ENCODE measurements around the gene MVB12B. TPM values are rescaled to one million over a fixed set of nuclear protein-coding genes. Genes with fewer than 3 reads are reported as not detected.

MVB12B gene
- total and polyA plus RNA-seq, 2 of the 13 experiments (the other 11 are each of a cell fraction or from before 2014, with no cell fraction given), result 12.1 to 30.1 TPM

- Histone ChIP-seq H3K27ac (ENCODE audit: extremely low read length, insufficient read depth, low read length) (no peak overlapping the region), H3K9ac (ENCODE audit: insufficient read depth, low read depth, low read length) (no peak overlapping the region), H3K36me3 (replicated peaks in 1 of 2; ENCODE audit: control insufficient read depth in 1 of 2, insufficient read depth in 2 of 2, low read length in 2 of 2) (peaks cover 3 to 7% of the 10 kb centered on the region in 2 experiments; a peak in 1 of 5 replicates), H4K20me1 (ENCODE audit: insufficient read depth, low read length) (peaks cover 7% of the 10 kb centered on the region; the same call in 1 of the 2 replicates), H3K79me2 (ENCODE audit: insufficient read depth, low read length) (no peaks in the 10 kb centered on the region), H3K4me2 (ENCODE audit: low read depth, low read length) (no peak overlapping the region), H3K4me1 (ENCODE audit: insufficient read depth, low read length) (peaks cover 32% of the 10 kb centered on the region), H3K27me3 (ENCODE audit: control insufficient read depth in 1 of 2, insufficient read depth in 2 of 2, low read length in 2 of 2) (no peaks in the 10 kb centered on the region), H3K9me3 (ENCODE audit: low read length) (no peaks in the 10 kb centered on the region), H3K4me3 (replicated peaks in 1 of 3; ENCODE audit: insufficient read depth in 1 of 3, low read depth in 2 of 3, low read length in 3 of 3) (no peak overlapping the region), H2AFZ (ENCODE audit: low read length) (no peak overlapping the region)
- DNase-seq (ENCODE audit: low spot score) (no peak), ATAC-seq (no peak), FAIRE-seq (no peak)
- CTCF ChIA-PET (ENCODE audit: low intra/inter-chr PET ratio, low total read pairs), result interaction anchor here (1.3 to 4.4 kb wide), 2 partner anchors 11 to 56 kb away, joined by 4 to 79 read pairs; no protein-coding TSS in a partner anchor
- intact Hi-C loops (cut with micrococcal nuclease; ENCODE audit: unreplicated experiment), result loop anchor here (1.0 kb wide), 2 partner anchors 26 to 57 kb away; no protein-coding TSS in a partner anchor
- in situ Hi-C loops (cut with HindIII; ENCODE audit: extremely low pct_ligation_motif_present, low pct_unique_long_range_greater_than_20kb), result loop anchor here (5.0 kb wide), 1 partner anchor 56 kb away; no protein-coding TSS in a partner anchor
- TF ChIP-seq ZNF790 (CRISPR knock-in tag; IDR thresholded peaks at IDR 0.05; ENCODE audit: borderline replicate concordance) (0 out of 2 replicates have a peak, but pooled peaks have one; percentile 6), NPAS2 (CRISPR knock-in tag; IDR thresholded peaks at IDR 0.05; ENCODE audit: borderline replicate concordance) (no peak), AGO1 (IDR thresholded peaks at IDR 0.05; ENCODE audit: low read depth, low read length, poor library complexity, severe bottlenecking) (peak; percentile 18), ARID2 (CRISPR knock-in tag; IDR thresholded peaks at IDR 0.05; ENCODE audit: borderline replicate concordance) (no peak), ZNF343 (CRISPR knock-in tag; IDR thresholded peaks at IDR 0.05) (no peak)
- TF ChIP-seq, protein P1, sequence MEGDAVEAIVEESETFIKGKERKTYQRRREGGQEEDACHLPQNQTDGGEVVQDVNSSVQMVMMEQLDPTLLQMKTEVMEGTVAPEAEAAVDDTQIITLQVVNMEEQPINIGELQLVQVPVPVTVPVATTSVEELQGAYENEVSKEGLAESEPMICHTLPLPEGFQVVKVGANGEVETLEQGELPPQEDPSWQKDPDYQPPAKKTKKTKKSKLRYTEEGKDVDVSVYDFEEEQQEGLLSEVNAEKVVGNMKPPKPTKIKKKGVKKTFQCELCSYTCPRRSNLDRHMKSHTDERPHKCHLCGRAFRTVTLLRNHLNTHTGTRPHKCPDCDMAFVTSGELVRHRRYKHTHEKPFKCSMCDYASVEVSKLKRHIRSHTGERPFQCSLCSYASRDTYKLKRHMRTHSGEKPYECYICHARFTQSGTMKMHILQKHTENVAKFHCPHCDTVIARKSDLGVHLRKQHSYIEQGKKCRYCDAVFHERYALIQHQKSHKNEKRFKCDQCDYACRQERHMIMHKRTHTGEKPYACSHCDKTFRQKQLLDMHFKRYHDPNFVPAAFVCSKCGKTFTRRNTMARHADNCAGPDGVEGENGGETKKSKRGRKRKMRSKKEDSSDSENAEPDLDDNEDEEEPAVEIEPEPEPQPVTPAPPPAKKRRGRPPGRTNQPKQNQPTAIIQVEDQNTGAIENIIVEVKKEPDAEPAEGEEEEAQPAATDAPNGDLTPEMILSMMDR (CRISPR knock-in tag; IDR thresholded peaks at IDR 0.05), result no peak
- TF ChIP-seq, protein P2, sequence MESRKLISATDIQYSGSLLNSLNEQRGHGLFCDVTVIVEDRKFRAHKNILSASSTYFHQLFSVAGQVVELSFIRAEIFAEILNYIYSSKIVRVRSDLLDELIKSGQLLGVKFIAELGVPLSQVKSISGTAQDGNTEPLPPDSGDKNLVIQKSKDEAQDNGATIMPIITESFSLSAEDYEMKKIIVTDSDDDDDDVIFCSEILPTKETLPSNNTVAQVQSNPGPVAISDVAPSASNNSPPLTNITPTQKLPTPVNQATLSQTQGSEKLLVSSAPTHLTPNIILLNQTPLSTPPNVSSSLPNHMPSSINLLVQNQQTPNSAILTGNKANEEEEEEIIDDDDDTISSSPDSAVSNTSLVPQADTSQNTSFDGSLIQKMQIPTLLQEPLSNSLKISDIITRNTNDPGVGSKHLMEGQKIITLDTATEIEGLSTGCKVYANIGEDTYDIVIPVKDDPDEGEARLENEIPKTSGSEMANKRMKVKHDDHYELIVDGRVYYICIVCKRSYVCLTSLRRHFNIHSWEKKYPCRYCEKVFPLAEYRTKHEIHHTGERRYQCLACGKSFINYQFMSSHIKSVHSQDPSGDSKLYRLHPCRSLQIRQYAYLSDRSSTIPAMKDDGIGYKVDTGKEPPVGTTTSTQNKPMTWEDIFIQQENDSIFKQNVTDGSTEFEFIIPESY (CRISPR knock-in tag; IDR thresholded peaks at IDR 0.05), result no peak
- POLR2A ChIA-PET, result no interaction called here
- BruUV-seq (replicated peaks), result no TSS peak
- WGBS (ENCODE audit: low lambda C conversion rate), result 100% methylated on average over 3 of the region's 22 CpGs
Observed at GRCh38 chr9:126501383-126502331, 175.0 kb downstream of the MVB12B start.
